Parathyroid adenoma (tissue), 2 donors: ENCODE data around the gene MGMT.

Source experiments
- H2AFZ ChIP-seq: fragments of 300-600 bp; sonication (generic); one replicate; pipeline ENCODE4 v1.7.0; 2017; ENCODE audit warnings: antibody characterized with exemption, mild to moderate bottlenecking
- H3K27ac ChIP-seq: fragments of 300-600 bp; sonication (generic); one replicate; pipeline ENCODE4 v1.7.0; 2017
- H3K27me3 ChIP-seq: fragments of 300-600 bp; sonication (generic); one replicate; pipeline ENCODE4 v1.7.0; 2017; ENCODE audit warnings: low read length; ENCODE audit not compliant: control insufficient read depth, insufficient read depth
- H3K36me3 ChIP-seq: fragments of 300-600 bp; sonication (generic); one replicate; pipeline ENCODE4 v1.7.0; 2017; ENCODE audit warnings: low read length; ENCODE audit not compliant: control insufficient read depth, insufficient read depth
- H3K4me1 ChIP-seq: fragments of 300-600 bp; sonication (generic); one replicate; pipeline ENCODE4 v1.7.0; 2017; ENCODE audit warnings: control low read depth
- H3K4me2 ChIP-seq: fragments of 300-600 bp; sonication (generic); one replicate; pipeline ENCODE4 v1.7.0; 2017; ENCODE audit warnings: low read length
- H3K4me3 ChIP-seq: fragments of 300-600 bp; sonication (generic); one replicate; pipeline ENCODE4 v1.7.0; 2017; ENCODE audit warnings: low read depth, low read length
- H3K79me2 ChIP-seq: fragments of 300-600 bp; sonication (generic); one replicate; pipeline ENCODE4 v1.7.0; 2017; ENCODE audit warnings: control low read depth
- H3K9ac ChIP-seq: fragments of 300-600 bp; sonication (generic); one replicate; pipeline ENCODE4 v1.7.0; 2017; ENCODE audit warnings: mild to moderate bottlenecking
- H3K9me3 ChIP-seq: fragments of 300-600 bp; sonication (generic); one replicate; pipeline ENCODE4 v1.7.0; 2017; ENCODE audit warnings: low read length; ENCODE audit not compliant: control insufficient read depth
- TF ChIP-seq, protein P1 (sequence below): fragments of 300-600 bp; sonication (generic); IDR thresholded peaks from one replicate; pipeline ENCODE4 v1.7.0; 2017; ENCODE audit warnings: antibody characterized with exemption, mild to moderate bottlenecking
- donor health status: primary hyperparathyroidism.

The MGMT gene

DNA sequence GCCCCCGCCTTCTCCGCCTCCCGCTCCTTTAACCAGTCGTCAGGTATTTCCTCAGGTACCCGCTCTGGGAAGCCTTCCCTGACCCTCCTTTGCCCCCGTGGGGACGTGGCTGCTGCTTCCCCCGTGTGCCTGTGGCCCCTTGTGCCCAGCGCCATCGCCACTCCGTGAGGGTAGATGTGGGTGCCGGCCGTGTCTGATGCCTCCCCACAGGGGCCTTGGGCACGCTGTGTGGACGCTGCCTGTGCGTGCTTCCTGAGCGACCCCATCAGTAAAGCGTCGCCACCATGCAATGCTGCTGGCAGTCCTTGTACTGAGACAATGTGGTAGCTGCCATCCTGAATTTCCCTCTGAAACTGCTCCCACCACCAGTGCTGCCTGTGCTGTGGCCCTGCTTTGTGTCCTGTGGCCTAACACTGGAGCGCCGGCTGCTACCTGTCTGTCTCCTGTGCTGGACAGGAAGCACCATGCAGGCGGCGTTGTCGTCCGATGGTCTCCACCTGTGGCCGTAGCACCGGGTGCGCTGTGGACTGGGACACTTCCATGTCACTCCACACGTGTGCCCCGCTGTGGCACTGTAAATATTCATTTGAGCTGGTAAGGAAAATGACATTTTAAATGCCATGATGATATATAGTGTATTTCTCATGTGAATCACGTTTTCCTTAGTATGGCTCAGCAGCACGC, 213.8 kb downstream of the MGMT start:
- no peak overlapping the region for H2AFZ ChIP-seq
- no peak overlapping the region for H3K27ac ChIP-seq
- TF ChIP-seq, protein P1, sequence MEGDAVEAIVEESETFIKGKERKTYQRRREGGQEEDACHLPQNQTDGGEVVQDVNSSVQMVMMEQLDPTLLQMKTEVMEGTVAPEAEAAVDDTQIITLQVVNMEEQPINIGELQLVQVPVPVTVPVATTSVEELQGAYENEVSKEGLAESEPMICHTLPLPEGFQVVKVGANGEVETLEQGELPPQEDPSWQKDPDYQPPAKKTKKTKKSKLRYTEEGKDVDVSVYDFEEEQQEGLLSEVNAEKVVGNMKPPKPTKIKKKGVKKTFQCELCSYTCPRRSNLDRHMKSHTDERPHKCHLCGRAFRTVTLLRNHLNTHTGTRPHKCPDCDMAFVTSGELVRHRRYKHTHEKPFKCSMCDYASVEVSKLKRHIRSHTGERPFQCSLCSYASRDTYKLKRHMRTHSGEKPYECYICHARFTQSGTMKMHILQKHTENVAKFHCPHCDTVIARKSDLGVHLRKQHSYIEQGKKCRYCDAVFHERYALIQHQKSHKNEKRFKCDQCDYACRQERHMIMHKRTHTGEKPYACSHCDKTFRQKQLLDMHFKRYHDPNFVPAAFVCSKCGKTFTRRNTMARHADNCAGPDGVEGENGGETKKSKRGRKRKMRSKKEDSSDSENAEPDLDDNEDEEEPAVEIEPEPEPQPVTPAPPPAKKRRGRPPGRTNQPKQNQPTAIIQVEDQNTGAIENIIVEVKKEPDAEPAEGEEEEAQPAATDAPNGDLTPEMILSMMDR, result no peak

DNA sequence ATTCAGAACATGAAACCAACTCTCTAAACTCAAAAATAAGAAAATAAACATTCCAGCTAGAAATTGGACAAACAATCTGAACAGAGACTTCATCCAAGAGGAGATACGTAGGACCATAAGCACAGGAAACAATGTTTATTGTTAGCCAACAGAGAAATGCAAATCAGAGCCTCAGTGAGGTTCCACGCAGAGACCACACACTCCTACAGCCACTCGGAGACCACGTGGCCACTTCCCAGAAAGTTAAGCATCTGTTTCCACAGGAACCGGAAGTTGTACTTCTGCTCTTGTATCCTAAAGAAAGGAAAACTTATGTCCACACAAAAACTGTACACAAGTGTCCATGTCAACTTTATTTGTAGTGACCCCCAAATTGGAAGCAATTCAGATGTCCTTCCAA, 214.8 kb downstream of the MGMT start:
- Histone ChIP-seq H2AFZ (no peak overlapping the region), H3K4me2 (no peak overlapping the region), H3K79me2 (no peaks in the 10 kb centered on the region), H3K4me1 (no peaks in the 10 kb centered on the region), H3K9me3 (no peaks in the 10 kb centered on the region), H3K4me3 (no peak overlapping the region), H3K36me3 (no peaks in the 10 kb centered on the region), H3K9ac (no peak overlapping the region), H3K27ac (no peak overlapping the region), H3K27me3 (no peaks in the 10 kb centered on the region)
- TF ChIP-seq, protein P1, result no peak

More for the DNA sequence above, 213.8 kb downstream of the MGMT start:
- H3K36me3 ChIP-seq, result no peaks in the 10 kb centered on the region
- no peaks in the 10 kb centered on the region for H3K79me2 ChIP-seq
- H3K4me2 ChIP-seq, result no peak overlapping the region
- H3K4me1 ChIP-seq, result no peaks in the 10 kb centered on the region
- H3K9ac ChIP-seq, result no peak overlapping the region
- H3K9me3 ChIP-seq, result no peaks in the 10 kb centered on the region
- H3K4me3 ChIP-seq, result no peak overlapping the region
- H3K27me3 ChIP-seq, result no peaks in the 10 kb centered on the region

DNA sequence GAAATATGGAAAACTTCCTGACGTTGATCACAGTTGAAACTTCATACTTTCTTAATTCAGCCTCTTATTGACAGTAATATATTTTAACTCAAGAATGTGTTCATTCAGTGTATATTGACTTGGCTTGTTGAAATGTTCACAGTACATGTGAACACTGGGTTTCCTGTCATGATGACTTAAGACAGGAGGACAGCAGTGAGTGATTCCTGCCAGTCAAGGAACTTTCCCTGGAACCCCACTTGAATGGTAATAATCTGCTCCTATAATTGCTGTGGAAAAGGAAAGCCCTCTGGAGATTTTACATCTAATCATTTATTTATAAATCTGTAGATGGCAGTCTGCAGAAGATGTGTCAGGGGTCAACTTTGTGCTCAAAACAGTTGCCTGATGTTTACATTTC, 216.5 kb downstream of the MGMT start:
- H3K4me2 ChIP-seq, result no peak overlapping the region
- no peaks in the 10 kb centered on the region for H3K36me3 ChIP-seq
- no peak overlapping the region for H3K4me3 ChIP-seq
- H3K9me3 ChIP-seq, result no peaks in the 10 kb centered on the region
- H3K27ac ChIP-seq, result no peak overlapping the region
- H3K79me2 ChIP-seq, result no peaks in the 10 kb centered on the region
- H3K9ac ChIP-seq, result no peak overlapping the region
- H3K27me3 ChIP-seq, result no peaks in the 10 kb centered on the region
- TF ChIP-seq, protein P1, result no peak
- no peak overlapping the region for H2AFZ ChIP-seq
- H3K4me1 ChIP-seq, result no peaks in the 10 kb centered on the region

DNA sequence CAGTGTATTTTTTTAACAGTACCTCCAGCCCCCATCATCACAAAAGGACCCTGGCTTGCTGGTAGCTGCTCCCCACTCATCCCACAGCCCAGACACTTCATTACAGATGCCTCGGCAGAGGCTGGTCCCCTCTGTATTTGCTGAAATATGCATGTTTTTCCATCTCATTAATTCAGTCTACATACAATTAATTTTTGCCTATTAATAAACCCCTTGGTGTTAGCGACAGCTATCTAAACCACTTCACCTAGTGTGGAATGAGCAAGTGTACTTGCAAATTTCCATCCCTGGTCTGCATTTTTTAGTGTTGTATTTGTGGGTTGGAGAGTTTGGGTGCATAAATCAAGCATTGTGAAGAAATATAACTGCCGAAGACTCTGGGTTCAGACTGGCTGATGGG, 216.9 kb downstream of the MGMT start:
- TF ChIP-seq, protein P1, result no peak
- no peak overlapping the region for H3K27ac ChIP-seq
- no peaks in the 10 kb centered on the region for H3K9me3 ChIP-seq
- H3K79me2 ChIP-seq, result no peaks in the 10 kb centered on the region
- no peak overlapping the region for H3K4me2 ChIP-seq
- no peaks in the 10 kb centered on the region for H3K27me3 ChIP-seq
- H3K4me1 ChIP-seq, result no peaks in the 10 kb centered on the region
- H3K4me3 ChIP-seq, result no peak overlapping the region
- H3K9ac ChIP-seq, result no peak overlapping the region
- H2AFZ ChIP-seq, result no peak overlapping the region
- H3K36me3 ChIP-seq, result no peaks in the 10 kb centered on the region

DNA sequence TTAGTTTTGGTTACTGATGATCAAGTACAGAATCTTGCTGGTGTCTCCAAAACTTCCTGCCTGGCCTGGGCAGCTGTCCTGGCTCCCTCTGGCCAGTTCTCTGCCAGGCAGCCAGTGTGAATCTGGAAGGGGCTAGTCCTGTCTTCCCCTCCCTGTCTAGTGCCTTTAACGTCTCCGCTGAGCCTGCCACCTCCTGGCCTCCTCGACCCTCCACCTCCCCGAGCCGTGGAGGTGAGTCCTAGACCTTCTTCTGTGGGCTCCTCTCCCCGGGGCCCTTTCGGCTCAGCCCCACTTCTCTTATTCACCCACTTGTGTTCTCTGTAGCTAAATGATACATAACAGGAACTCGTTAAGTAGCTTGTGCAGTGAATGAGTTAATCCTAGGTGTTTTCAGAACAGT, 218.2 kb downstream of the MGMT start:
- Histone ChIP-seq H2AFZ (no peak overlapping the region), H3K9me3 (no peaks in the 10 kb centered on the region), H3K27ac (no peak overlapping the region), H3K9ac (no peak overlapping the region), H3K4me2 (no peak overlapping the region), H3K36me3 (no peaks in the 10 kb centered on the region), H3K4me3 (no peak overlapping the region), H3K27me3 (no peaks in the 10 kb centered on the region), H3K4me1 (no peaks in the 10 kb centered on the region), H3K79me2 (no peaks in the 10 kb centered on the region)
- TF ChIP-seq, protein P1, result no peak
